GM12878 (cell line): ENCODE results near the gene SMOC2. TPM values are rescaled to one million over a fixed set of nuclear protein-coding genes. Genes with fewer than 3 reads are reported as not detected.

Experiments used
- ATAC-seq: fragments of 200-7000 bp; cut with Tn5 transposase; 3 replicates; pipeline ENCODE4 v1.9.1; 2020; ENCODE audit warnings: mild to moderate bottlenecking, moderate library complexity
- BruUV-seq: library from RNA; stranded (reverse); fragments of 400-500 nt; replicated peaks from 2 replicates; lab custom pipeline; 2021; lab: Mats Ljungman, UMichigan
- CTCF ChIA-PET: fragments of 300-600 bp; sonication (Branson Sonifier 250); formaldehyde crosslinking; extraction: SDS; loops from one replicate; lab custom pipeline; 2021; ENCODE audit warnings: inconsistent platforms; lab: Yijun Ruan, JAX
- POLR2A ChIA-PET: fragments of 350-600 bp; formaldehyde crosslinking; extraction: SDS; loops from one replicate; lab custom pipeline; 2021; ENCODE audit warnings: inconsistent platforms; lab: Charles Lee
- RAD21 ChIA-PET: fragments of 300-600 bp; sonication (Branson Sonifier 250); formaldehyde crosslinking; loops from one replicate; lab custom pipeline; 2023; ENCODE audit warnings: antibody characterized with exemption; ENCODE audit not compliant: unreplicated experiment; lab: Charles Lee
- SMC1A ChIA-PET: fragments of 300-600 bp; sonication (Branson Sonifier 250); formaldehyde crosslinking; loops from one replicate; lab custom pipeline; 2023; ENCODE audit not compliant: unreplicated experiment, uncharacterized antibody; lab: Charles Lee
- DNase-seq: peaks from one replicate; pipeline ENCODE4 v3.0.0-alpha.2; 2011; ENCODE audit warnings: low read depth, low spot score
- FAIRE-seq: peaks from 3 replicates; lab custom pipeline; 2011; peaks lifted over from hg19 to GRCh38; lab: Jason Lieb, UNC
- H2AFZ ChIP-seq: 2 replicates; pipeline ENCODE4 v1.6.0; 2011; ENCODE audit warnings: low read depth, low read length, control low read depth; ENCODE audit not compliant: control insufficient read depth
- H3K27ac ChIP-seq: 2 replicates; pipeline ENCODE4 v1.5.1; 2011; ENCODE audit warnings: control low read depth; ENCODE audit not compliant: control insufficient read depth, insufficient read depth
- H3K27me3 ChIP-seq, 2 experiments: replicated peaks in 1 of 2; 2 replicates each; pipeline versions ENCODE4 v1.6.0 to v1.6.1; 2011; ENCODE audit warnings: low read length in 1 of 2; ENCODE audit not compliant: control insufficient read depth in 2 of 2, insufficient read depth in 2 of 2
- H3K36me3 ChIP-seq, 2 experiments: 2 replicates each; pipeline ENCODE4 v1.5.1; 2011; ENCODE audit warnings: low read length in 1 of 2; ENCODE audit not compliant: control insufficient read depth in 2 of 2, insufficient read depth in 2 of 2
- H3K4me1 ChIP-seq: 2 replicates; pipeline ENCODE4 v1.6.1; 2011; ENCODE audit warnings: mild to moderate bottlenecking, low read length, moderate library complexity, mixed read lengths; ENCODE audit not compliant: control insufficient read depth, insufficient read depth
- H3K4me2 ChIP-seq: 2 replicates; pipeline ENCODE4 v1.6.0; 2011; ENCODE audit warnings: control low read depth; ENCODE audit not compliant: control insufficient read depth, insufficient read depth
- H3K4me3 ChIP-seq: fragments of 200-600 bp; sonication (generic); 2 replicates; pipeline ENCODE4 v1.5.1; 2016
- H3K79me2 ChIP-seq: 2 replicates; pipeline ENCODE4 v1.6.0; 2011; ENCODE audit warnings: low read length; ENCODE audit not compliant: control insufficient read depth, insufficient read depth
- H3K9ac ChIP-seq: 2 replicates; pipeline ENCODE4 v1.8.0; 2011; ENCODE audit warnings: low read length, control low read depth, mixed read lengths; ENCODE audit not compliant: control insufficient read depth, insufficient read depth
- H3K9me3 ChIP-seq: replicated peaks from 3 replicates; pipeline ENCODE4 v1.5.1; 2011; ENCODE audit warnings: mild to moderate bottlenecking, low read length; ENCODE audit not compliant: control insufficient read depth, insufficient read depth
- H4K20me1 ChIP-seq: 2 replicates; pipeline ENCODE4 v1.6.0; 2011; ENCODE audit not compliant: control insufficient read depth, insufficient read depth
- BHLHE40 ChIP-seq, 2 experiments: fragments of 450-650 bp in 1 of 2; IDR thresholded peaks; 2 replicates each; pipeline ENCODE4 v1.6.1; 2011 to 2017; ENCODE audit warnings: low read depth in 2 of 2, borderline replicate concordance in 1 of 2, improper control_type of control experiment in 1 of 2, low read length in 1 of 2, mild to moderate bottlenecking in 1 of 2
- EP300 ChIP-seq, 2 experiments: fragments of 150-350 bp in 1 of 2; IDR thresholded peaks; 2 replicates each; pipeline ENCODE4 v1.6.1; 2011 to 2012; ENCODE audit warnings: low read depth in 2 of 2, low read length in 2 of 2, borderline replicate concordance in 1 of 2, improper control_type of control experiment in 1 of 2, inconsistent platforms in 1 of 2; ENCODE audit not compliant: control insufficient read depth in 1 of 2
- ETV6 ChIP-seq, 2 experiments: fragments of 450-650 bp in 1 of 2; IDR thresholded peaks in 1 of 2; conservative IDR thresholded peaks in 1 of 2; 2 replicates each; pipeline ENCODE4 v1.6.1; 2014; ENCODE audit warnings: antibody characterized with exemption in 1 of 2, borderline replicate concordance in 1 of 2, low read depth in 1 of 2, mild to moderate bottlenecking in 1 of 2, moderate library complexity in 1 of 2
- JUND ChIP-seq: IDR thresholded peaks from 2 replicates; pipeline ENCODE4 v1.6.1; 2012; ENCODE audit warnings: low read depth, mild to moderate bottlenecking, low read length, improper control_type of control experiment, moderate library complexity
- NFIC ChIP-seq: IDR thresholded peaks from 2 replicates; pipeline ENCODE4 v1.6.1; 2012; ENCODE audit warnings: low read depth, mild to moderate bottlenecking, inconsistent platforms, low read length, moderate library complexity
- POLR2A ChIP-seq: IDR thresholded peaks from 2 replicates; pipeline ENCODE4 v1.6.1; 2011; ENCODE audit warnings: low read depth, mild to moderate bottlenecking, low read length
- SMARCA5 ChIP-seq: fragments of 450-650 bp; IDR thresholded peaks from 2 replicates; pipeline ENCODE4 v1.6.1; 2017; ENCODE audit warnings: mild to moderate bottlenecking
- SPI1 ChIP-seq: IDR thresholded peaks from 2 replicates; pipeline ENCODE4 v1.6.1; 2011; ENCODE audit warnings: low read depth, mild to moderate bottlenecking, low read length, moderate library complexity, borderline replicate concordance; ENCODE audit not compliant: insufficient read depth
- SREBF2 ChIP-seq: IDR thresholded peaks from 2 replicates; pipeline ENCODE4 v1.6.1; 2012; ENCODE audit warnings: mild to moderate bottlenecking, low read length
- ZBED1 ChIP-seq: IDR thresholded peaks from 2 replicates; pipeline ENCODE4 v1.6.1; 2016; ENCODE audit warnings: borderline replicate concordance
- ZNF274 ChIP-seq: IDR thresholded peaks from one replicate; pipeline ENCODE4 v1.8.0; 2011; ENCODE audit not compliant: insufficient read length, insufficient read depth
- ZNF687 ChIP-seq: fragments of 450-650 bp; IDR thresholded peaks from 2 replicates; pipeline ENCODE4 v1.6.1; 2017; ENCODE audit warnings: mild to moderate bottlenecking, moderate library complexity
- WGBS: methylation state at CpG from one replicate; pipeline ENCODE4 v1.1.6; 2016; ENCODE audit warnings: low lambda C conversion rate; ENCODE audit not compliant: insufficient replicate concordance, insufficient coverage; ENCODE audit errors: missing lambda C conversion rate; 5-methylcytosine and 5-hydroxymethylcytosine counted together
- in situ Hi-C: fragments of 300-500 bp; cut with MboI; formaldehyde crosslinking; loops from 9 replicates; pipeline ENCODE4 v1.14.3; 2018; ENCODE audit warnings: mixed read lengths
- intact Hi-C: fragments of 100-400 bp; cut with micrococcal nuclease; formaldehyde crosslinking; loops from one replicate; pipeline ENCODE4 v1.14.2; 2022; ENCODE audit not compliant: unreplicated experiment
- polyA plus RNA-seq, 11 experiments: library from polyadenylated mRNA; depleted of rRNA in 4 of 11; unstranded in 6 of 11; stranded (reverse) in 5 of 11; fragments of >200 nt; fragmentation: Nextera tagmentation in 4 of 11; fragmentation: Illumina TruSeq in 1 of 11; extraction: Ambion mirVana in 4 of 11; extraction: Trizol in 1 of 11; gene quantifications; 1 replicate in 1 of 11; 2 replicates in 10 of 11; pipeline versions ENCODE4 v1.2.1 to v1.2.3, GENCODE V29; 2011 to 2016; ENCODE audit warnings: inconsistent platforms in 2 of 11, missing spikeins in 2 of 11, low read depth in 1 of 11
- total RNA-seq, 4 experiments: library from RNA; depleted of rRNA in 3 of 4; stranded (reverse); fragments of >200 nt in 3 of 4; fragmentation: Illumina TruSeq in 1 of 4; extraction: Trizol in 1 of 4; gene quantifications; 2 replicates each; pipeline versions ENCODE4 v1.2.1 to v1.2.3, GENCODE V29; 2013 to 2021
- TF ChIP-seq, protein P1 (sequence below): fragments of 450-650 bp; IDR thresholded peaks from 2 replicates; pipeline ENCODE4 v1.6.1; 2016; ENCODE audit warnings: mild to moderate bottlenecking, moderate library complexity, borderline replicate concordance

The SMOC2 gene
- total and polyA plus RNA-seq, 10 of the 15 experiments (the other 5 are each of a cell fraction or from before 2014, with no cell fraction given), result 0.10 to 0.12 TPM; not detected in 8

DNA sequence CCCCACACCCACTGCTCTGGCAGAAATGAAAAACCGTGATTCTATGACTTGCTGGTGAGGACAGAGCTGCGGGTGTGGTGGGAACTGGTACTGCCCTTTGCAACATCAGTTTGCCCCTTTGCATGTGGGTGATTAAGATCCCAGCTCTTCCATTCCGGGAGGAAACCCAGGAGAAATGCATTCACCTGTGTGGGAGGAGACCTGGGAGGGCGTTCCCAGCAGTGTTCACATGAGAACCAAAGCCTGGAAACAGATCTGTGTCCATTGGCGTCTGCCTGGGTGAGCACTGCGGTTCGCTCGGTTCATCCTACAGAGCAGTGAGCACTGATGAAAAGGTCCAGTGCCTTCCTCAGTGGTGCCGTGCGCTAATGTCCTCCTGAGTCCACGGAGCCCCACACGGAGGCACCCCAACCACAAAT lies 89.7 kb downstream of the SMOC2 start:
- Histone ChIP-seq H3K4me3 (no peak overlapping the region), H3K27ac (no peak overlapping the region), H3K27me3 (no peaks in the 10 kb centered on the region), H3K4me1 (no peaks in the 10 kb centered on the region), H3K9me3 (no peaks in the 10 kb centered on the region; the same call in 2 of the 3 replicates), H3K36me3 (no peaks in the 10 kb centered on the region), H4K20me1 (no peaks in the 10 kb centered on the region), H3K79me2 (no peaks in the 10 kb centered on the region), H3K4me2 (no peak overlapping the region), H2AFZ (no peak overlapping the region), H3K9ac (no peak overlapping the region)
- in situ Hi-C loops, result no loop called here
- WGBS, result 48% methylated on average over 12 of the region's 12 CpGs
- ChIA-PET CTCF (no interaction called here), POLR2A (no interaction called here), SMC1A (no interaction called here), RAD21 (no interaction called here)
- DNase-seq (no peak), ATAC-seq (no peak), FAIRE-seq (no peak)
- intact Hi-C loops, result no loop called here
- no TSS peak for BruUV-seq
- TF ChIP-seq SREBF2, result no peak
- no peak for TF ChIP-seq ETV6 (conservative IDR thresholded peaks at IDR 0.05 in 1 of 2, IDR thresholded peaks at IDR 0.05 in 1 of 2; ENCODE audit: borderline replicate concordance in 1 of 2, low read depth in 1 of 2)
- TF ChIP-seq, protein P1, sequence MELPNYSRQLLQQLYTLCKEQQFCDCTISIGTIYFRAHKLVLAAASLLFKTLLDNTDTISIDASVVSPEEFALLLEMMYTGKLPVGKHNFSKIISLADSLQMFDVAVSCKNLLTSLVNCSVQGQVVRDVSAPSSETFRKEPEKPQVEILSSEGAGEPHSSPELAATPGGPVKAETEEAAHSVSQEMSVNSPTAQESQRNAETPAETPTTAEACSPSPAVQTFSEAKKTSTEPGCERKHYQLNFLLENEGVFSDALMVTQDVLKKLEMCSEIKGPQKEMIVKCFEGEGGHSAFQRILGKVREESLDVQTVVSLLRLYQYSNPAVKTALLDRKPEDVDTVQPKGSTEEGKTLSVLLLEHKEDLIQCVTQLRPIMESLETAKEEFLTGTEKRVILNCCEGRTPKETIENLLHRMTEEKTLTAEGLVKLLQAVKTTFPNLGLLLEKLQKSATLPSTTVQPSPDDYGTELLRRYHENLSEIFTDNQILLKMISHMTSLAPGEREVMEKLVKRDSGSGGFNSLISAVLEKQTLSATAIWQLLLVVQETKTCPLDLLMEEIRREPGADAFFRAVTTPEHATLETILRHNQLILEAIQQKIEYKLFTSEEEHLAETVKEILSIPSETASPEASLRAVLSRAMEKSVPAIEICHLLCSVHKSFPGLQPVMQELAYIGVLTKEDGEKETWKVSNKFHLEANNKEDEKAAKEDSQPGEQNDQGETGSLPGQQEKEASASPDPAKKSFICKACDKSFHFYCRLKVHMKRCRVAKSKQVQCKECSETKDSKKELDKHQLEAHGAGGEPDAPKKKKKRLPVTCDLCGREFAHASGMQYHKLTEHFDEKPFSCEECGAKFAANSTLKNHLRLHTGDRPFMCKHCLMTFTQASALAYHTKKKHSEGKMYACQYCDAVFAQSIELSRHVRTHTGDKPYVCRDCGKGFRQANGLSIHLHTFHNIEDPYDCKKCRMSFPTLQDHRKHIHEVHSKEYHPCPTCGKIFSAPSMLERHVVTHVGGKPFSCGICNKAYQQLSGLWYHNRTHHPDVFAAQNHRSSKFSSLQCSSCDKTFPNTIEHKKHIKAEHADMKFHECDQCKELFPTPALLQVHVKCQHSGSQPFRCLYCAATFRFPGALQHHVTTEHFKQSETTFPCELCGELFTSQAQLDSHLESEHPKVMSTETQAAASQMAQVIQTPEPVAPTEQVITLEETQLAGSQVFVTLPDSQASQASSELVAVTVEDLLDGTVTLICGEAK, result no peak
- no peak for TF ChIP-seq ZNF687
- TF ChIP-seq ZNF274, result no peak
- no peak for TF ChIP-seq JUND
- TF ChIP-seq ZBED1, result no peak
- TF ChIP-seq SPI1, result no peak
- TF ChIP-seq SMARCA5, result no peak
- no peak for TF ChIP-seq EP300 (IDR thresholded peaks at IDR 0.05; ENCODE audit: borderline replicate concordance in 1 of 2, control insufficient read depth in 1 of 2, low read depth in 2 of 2, low read length in 2 of 2)
- TF ChIP-seq NFIC, result no peak
- no peak for TF ChIP-seq POLR2A
- TF ChIP-seq BHLHE40 (IDR thresholded peaks at IDR 0.05; ENCODE audit: borderline replicate concordance in 1 of 2, low read depth in 2 of 2, low read length in 1 of 2), result no peak
